ENCODE data around the gene SLIT3.

DNA sequence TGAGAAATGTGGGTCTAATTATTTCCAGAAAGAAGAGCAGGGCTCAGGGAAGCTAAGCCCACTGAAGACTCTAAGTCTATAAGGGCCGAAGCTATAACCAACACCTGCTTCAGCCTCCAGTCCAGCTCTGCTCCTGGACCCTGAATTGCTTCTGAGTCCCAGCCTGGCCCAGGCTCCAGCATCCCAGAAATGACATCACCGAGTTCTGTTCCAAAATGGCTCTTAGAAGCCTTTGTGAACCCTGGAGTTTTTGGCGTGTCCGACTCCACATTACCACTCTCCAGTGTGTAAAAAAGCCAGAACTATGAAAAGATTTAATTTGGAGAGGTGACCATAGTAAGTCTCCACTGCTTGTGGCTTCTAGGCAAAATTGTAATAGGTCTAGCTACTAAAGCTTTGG lies 289.9 kb downstream of the SLIT3 start:
- no peak for TF ChIP-seq CTCF (IDR thresholded peaks at IDR 0.05; ENCODE audit: low read depth, low read length, poor library complexity, severe bottlenecking)
- TF ChIP-seq EZH2phosphoT487 (IDR thresholded peaks at IDR 0.05; ENCODE audit: borderline replicate concordance, low read length) = no peak

Data from DOHH2 (cell line).